H9 (cell line): ENCODE measurements around the gene CPNE7. TPM values are rescaled to one million over a fixed set of nuclear protein-coding genes. Genes with fewer than 3 reads are reported as not detected.

ENCODE experiments used
- DNase-seq: peaks from one replicate; pipeline ENCODE4 v3.0.0-alpha.2; 2017
- H2AFZ ChIP-seq: one replicate; pipeline ENCODE4 v1.6.1; 2013; ENCODE audit warnings: mild to moderate bottlenecking, low read length, control low read depth, moderate library complexity
- H2AK5ac ChIP-seq: 2 replicates; pipeline ENCODE4 v1.6.1; 2013; ENCODE audit warnings: low read length, control low read depth, mixed read lengths; ENCODE audit not compliant: insufficient read length
- H2BK120ac ChIP-seq: one replicate; pipeline ENCODE4 v1.6.1; 2013; ENCODE audit warnings: low read depth, mild to moderate bottlenecking, low read length, control low read depth, inconsistent platforms; ENCODE audit not compliant: poor library complexity, severe bottlenecking
- H2BK12ac ChIP-seq: 2 replicates; pipeline ENCODE4 v1.6.1; 2013; ENCODE audit warnings: low read length, control low read depth, mixed read lengths, low read depth; ENCODE audit not compliant: insufficient read length
- H2BK15ac ChIP-seq: 2 replicates; pipeline ENCODE4 v1.6.1; 2013; ENCODE audit warnings: low read depth, low read length, control low read depth
- H2BK20ac ChIP-seq: one replicate; pipeline ENCODE4 v1.6.1; 2013; ENCODE audit warnings: low read depth, mild to moderate bottlenecking, low read length, control low read depth, inconsistent platforms; ENCODE audit not compliant: poor library complexity, severe bottlenecking
- H2BK5ac ChIP-seq: 2 replicates; pipeline ENCODE4 v1.6.1; 2013; ENCODE audit warnings: low read length, control low read depth, mixed read lengths; ENCODE audit not compliant: insufficient read length
- H3K14ac ChIP-seq: 2 replicates; pipeline ENCODE4 v1.6.1; 2013; ENCODE audit warnings: low read length, control low read depth; ENCODE audit not compliant: insufficient read depth
- H3K18ac ChIP-seq: 2 replicates; pipeline ENCODE4 v1.6.1; 2013; ENCODE audit warnings: low read depth, mild to moderate bottlenecking, mixed read lengths, low read length, control low read depth; ENCODE audit not compliant: insufficient read length
- H3K23ac ChIP-seq: 2 replicates; pipeline ENCODE4 v1.6.1; 2013; ENCODE audit warnings: low read length, control low read depth, mixed read lengths, low read depth; ENCODE audit not compliant: insufficient read length
- H3K23me2 ChIP-seq: 2 replicates; pipeline ENCODE4 v1.6.1; 2013; ENCODE audit warnings: low read depth, mild to moderate bottlenecking, mixed read lengths, low read length, control low read depth; ENCODE audit not compliant: insufficient read length, poor library complexity, severe bottlenecking
- H3K27ac ChIP-seq: 2 replicates; pipeline ENCODE4 v1.5.1; 2013; ENCODE audit warnings: low read length, control low read depth, mixed read lengths, low read depth; ENCODE audit not compliant: insufficient read length
- H3K27me3 ChIP-seq: 2 replicates; pipeline ENCODE4 v1.6.1; 2013; ENCODE audit warnings: low read length, control low read depth, inconsistent platforms; ENCODE audit not compliant: insufficient read depth
- H3K4ac ChIP-seq: 2 replicates; pipeline ENCODE4 v1.6.1; 2013; ENCODE audit warnings: low read depth, mild to moderate bottlenecking, control low read depth, inconsistent platforms, low read length, moderate library complexity
- H3K4me1 ChIP-seq: 2 replicates; pipeline ENCODE4 v1.6.1; 2013; ENCODE audit warnings: low read length, control low read depth, inconsistent platforms; ENCODE audit not compliant: insufficient read depth
- H3K4me2 ChIP-seq: 2 replicates; pipeline ENCODE4 v1.6.1; 2013; ENCODE audit warnings: low read length, control low read depth, mixed read lengths; ENCODE audit not compliant: insufficient read length, insufficient read depth
- H3K56ac ChIP-seq: 2 replicates; pipeline ENCODE4 v1.6.1; 2013; ENCODE audit warnings: low read depth, mild to moderate bottlenecking, mixed read lengths, low read length, control low read depth; ENCODE audit not compliant: insufficient read length
- H3K79me1 ChIP-seq: 2 replicates; pipeline ENCODE4 v1.6.1; 2013; ENCODE audit warnings: low read depth, mild to moderate bottlenecking, moderate library complexity, low read length, control low read depth, inconsistent platforms; ENCODE audit not compliant: insufficient read depth, poor library complexity, severe bottlenecking
- H3K79me2 ChIP-seq: 2 replicates; pipeline ENCODE4 v1.6.1; 2013; ENCODE audit warnings: low read length, control low read depth, inconsistent platforms; ENCODE audit not compliant: insufficient read depth
- H3K9ac ChIP-seq: 2 replicates; pipeline ENCODE4 v1.6.1; 2013; ENCODE audit warnings: low read length, control low read depth, mixed read lengths; ENCODE audit not compliant: insufficient read length; ENCODE audit errors: extremely low read depth
- H3K9me3 ChIP-seq: one replicate; pipeline ENCODE4 v1.6.1; 2013; ENCODE audit warnings: low read depth, low read length, inconsistent platforms; ENCODE audit not compliant: control insufficient read depth
- H3T11ph ChIP-seq: one replicate; pipeline ENCODE4 v1.6.1; 2013; ENCODE audit warnings: mild to moderate bottlenecking, low read length, control low read depth, inconsistent platforms
- H4K20me1 ChIP-seq: one replicate; pipeline ENCODE4 v1.6.1; 2013; ENCODE audit not compliant: control insufficient read depth, insufficient read length, insufficient read depth
- H4K5ac ChIP-seq: 2 replicates; pipeline ENCODE4 v1.6.1; 2013; ENCODE audit warnings: low read depth, mild to moderate bottlenecking, mixed read lengths, low read length, control low read depth; ENCODE audit not compliant: insufficient read length
- H4K8ac ChIP-seq: replicated peaks from 2 replicates; pipeline ENCODE4 v1.6.1; 2013; ENCODE audit warnings: low read length, control low read depth, mixed read lengths, low read depth; ENCODE audit not compliant: insufficient read length
- H4K91ac ChIP-seq: 2 replicates; pipeline ENCODE4 v1.6.1; 2013; ENCODE audit warnings: low read depth, mild to moderate bottlenecking, moderate library complexity, mixed read lengths, low read length, control low read depth; ENCODE audit not compliant: insufficient read length
- H3K27ac Mint-ChIP-seq, 3 experiments: 2 replicates in 2 of 3; 3 replicates in 1 of 3; pipeline ENCODE4 v1.8.0; 2020 to 2021; ENCODE audit warnings: mixed read lengths in 3 of 3, mild to moderate bottlenecking in 1 of 3, moderate library complexity in 1 of 3
- H3K27me3 Mint-ChIP-seq: 2 replicates; pipeline ENCODE4 v1.8.0; 2021; ENCODE audit warnings: low read depth, mild to moderate bottlenecking, moderate library complexity, mixed read lengths
- H3K36me3 Mint-ChIP-seq, 3 experiments: 2 replicates in 2 of 3; 3 replicates in 1 of 3; pipeline ENCODE4 v1.8.0; 2020 to 2021; ENCODE audit warnings: low read depth in 3 of 3, mixed read lengths in 3 of 3; ENCODE audit not compliant: insufficient read depth in 1 of 3
- H3K4me1 Mint-ChIP-seq, 2 experiments: 2 replicates each; pipeline ENCODE4 v1.8.0; 2020; ENCODE audit warnings: mixed read lengths in 2 of 2
- H3K4me3 Mint-ChIP-seq, 2 experiments: 2 replicates in 1 of 2; 3 replicates in 1 of 2; pipeline ENCODE4 v1.8.0; 2020 to 2021; ENCODE audit warnings: mild to moderate bottlenecking in 2 of 2, mixed read lengths in 2 of 2, moderate library complexity in 1 of 2
- H3K9me3 Mint-ChIP-seq, 2 experiments: 2 replicates in 1 of 2; 3 replicates in 1 of 2; pipeline ENCODE4 v1.8.0; 2020; ENCODE audit warnings: mild to moderate bottlenecking in 2 of 2, mixed read lengths in 2 of 2, moderate library complexity in 1 of 2
- WGBS: extraction: QIAGEN DNeasy Blood & Tissue Kit; methylation state at CpG from one replicate; pipeline ENCODE4 v1.1.7; 2013; ENCODE audit warnings: missing lambda C conversion rate, low lambda C conversion rate, mixed read lengths; ENCODE audit not compliant: insufficient read length; ENCODE audit errors: extremely low coverage; 5-methylcytosine and 5-hydroxymethylcytosine counted together
- total RNA-seq: library from RNA; stranded (reverse); gene quantifications from 2 replicates; pipeline ENCODE4 v1.2.1, GENCODE V29; 2021
- TF ChIP-seq, protein P1 (sequence below): fragments of 200-600 bp; sonication (generic); conservative IDR thresholded peaks from 3 replicates; pipeline ENCODE4 v1.8.0; 2021; ENCODE audit warnings: antibody characterized with exemption, mild to moderate bottlenecking

Gene CPNE7
- total RNA-seq, 1 experiment from 2014 or later: 23.4 TPM

- no peaks in the 10 kb centered on the region; the same call in 1 of the 2 replicates for H3K4me1 ChIP-seq
- WGBS: no CpG with 5 or more reads among the region's 22 CpGs
- no peak overlapping the region for H3K4me3 Mint-ChIP-seq
- H3K14ac ChIP-seq: no peak overlapping the region
- H4K5ac ChIP-seq: no peak overlapping the region
- peaks cover 5 to 12% of the 10 kb centered on the region in 2 experiments for H3K4me1 Mint-ChIP-seq
- no peak for DNase-seq
- TF ChIP-seq, protein P1, sequence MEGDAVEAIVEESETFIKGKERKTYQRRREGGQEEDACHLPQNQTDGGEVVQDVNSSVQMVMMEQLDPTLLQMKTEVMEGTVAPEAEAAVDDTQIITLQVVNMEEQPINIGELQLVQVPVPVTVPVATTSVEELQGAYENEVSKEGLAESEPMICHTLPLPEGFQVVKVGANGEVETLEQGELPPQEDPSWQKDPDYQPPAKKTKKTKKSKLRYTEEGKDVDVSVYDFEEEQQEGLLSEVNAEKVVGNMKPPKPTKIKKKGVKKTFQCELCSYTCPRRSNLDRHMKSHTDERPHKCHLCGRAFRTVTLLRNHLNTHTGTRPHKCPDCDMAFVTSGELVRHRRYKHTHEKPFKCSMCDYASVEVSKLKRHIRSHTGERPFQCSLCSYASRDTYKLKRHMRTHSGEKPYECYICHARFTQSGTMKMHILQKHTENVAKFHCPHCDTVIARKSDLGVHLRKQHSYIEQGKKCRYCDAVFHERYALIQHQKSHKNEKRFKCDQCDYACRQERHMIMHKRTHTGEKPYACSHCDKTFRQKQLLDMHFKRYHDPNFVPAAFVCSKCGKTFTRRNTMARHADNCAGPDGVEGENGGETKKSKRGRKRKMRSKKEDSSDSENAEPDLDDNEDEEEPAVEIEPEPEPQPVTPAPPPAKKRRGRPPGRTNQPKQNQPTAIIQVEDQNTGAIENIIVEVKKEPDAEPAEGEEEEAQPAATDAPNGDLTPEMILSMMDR: no peak
- H2BK12ac ChIP-seq: no peak overlapping the region
- no peak overlapping the region for H3K56ac ChIP-seq
- no peaks in the 10 kb centered on the region for H3K9me3 ChIP-seq
- no peaks in the 10 kb centered on the region for H3K79me1 ChIP-seq
- no peak overlapping the region for H2BK15ac ChIP-seq
- H3K27me3 ChIP-seq: no peaks in the 10 kb centered on the region
- H3K27ac Mint-ChIP-seq: no peak overlapping the region
- no peak overlapping the region for H2AFZ ChIP-seq
- H2AK5ac ChIP-seq: no peak overlapping the region
- no peaks in the 10 kb centered on the region; a peak in 1 of 5 replicates for H3K9me3 Mint-ChIP-seq
- no peak overlapping the region for H3K9ac ChIP-seq
- H3K23me2 ChIP-seq: no peaks in the 10 kb centered on the region
- no peaks in the 10 kb centered on the region for H3K79me2 ChIP-seq
- H3K23ac ChIP-seq: no peak overlapping the region
- peaks cover 4% of the 10 kb centered on the region for H3K27me3 Mint-ChIP-seq
- H2BK120ac ChIP-seq: no peak overlapping the region
- no peak overlapping the region for H3K4me2 ChIP-seq
- H2BK20ac ChIP-seq: no peak overlapping the region
- no peak overlapping the region for H3K18ac ChIP-seq
- no peak overlapping the region for H2BK5ac ChIP-seq
- H4K91ac ChIP-seq: no peak overlapping the region
- H3K27ac ChIP-seq: no peak overlapping the region
- H3K36me3 Mint-ChIP-seq: no peaks in the 10 kb centered on the region
- no peak overlapping the region for H3T11ph ChIP-seq
- H3K4ac ChIP-seq: no peak overlapping the region
- no peak overlapping the region for H4K8ac ChIP-seq
- no peaks in the 10 kb centered on the region for H4K20me1 ChIP-seq
Observed at GRCh38 chr16:89601906-89602272, 26.3 kb downstream of the CPNE7 start.
